Measurements from ENCODE around the gene CHI3L2.
A peak's percentile ranks its signal among the peaks of the same experiment; 100 is the strongest.
"Not testable (repeated sequence)": the region's sequence is repeated elsewhere in the genome, so short reads cannot be mapped to it uniquely, and the experiment has no call there.

Gene CHI3L2

DNA sequence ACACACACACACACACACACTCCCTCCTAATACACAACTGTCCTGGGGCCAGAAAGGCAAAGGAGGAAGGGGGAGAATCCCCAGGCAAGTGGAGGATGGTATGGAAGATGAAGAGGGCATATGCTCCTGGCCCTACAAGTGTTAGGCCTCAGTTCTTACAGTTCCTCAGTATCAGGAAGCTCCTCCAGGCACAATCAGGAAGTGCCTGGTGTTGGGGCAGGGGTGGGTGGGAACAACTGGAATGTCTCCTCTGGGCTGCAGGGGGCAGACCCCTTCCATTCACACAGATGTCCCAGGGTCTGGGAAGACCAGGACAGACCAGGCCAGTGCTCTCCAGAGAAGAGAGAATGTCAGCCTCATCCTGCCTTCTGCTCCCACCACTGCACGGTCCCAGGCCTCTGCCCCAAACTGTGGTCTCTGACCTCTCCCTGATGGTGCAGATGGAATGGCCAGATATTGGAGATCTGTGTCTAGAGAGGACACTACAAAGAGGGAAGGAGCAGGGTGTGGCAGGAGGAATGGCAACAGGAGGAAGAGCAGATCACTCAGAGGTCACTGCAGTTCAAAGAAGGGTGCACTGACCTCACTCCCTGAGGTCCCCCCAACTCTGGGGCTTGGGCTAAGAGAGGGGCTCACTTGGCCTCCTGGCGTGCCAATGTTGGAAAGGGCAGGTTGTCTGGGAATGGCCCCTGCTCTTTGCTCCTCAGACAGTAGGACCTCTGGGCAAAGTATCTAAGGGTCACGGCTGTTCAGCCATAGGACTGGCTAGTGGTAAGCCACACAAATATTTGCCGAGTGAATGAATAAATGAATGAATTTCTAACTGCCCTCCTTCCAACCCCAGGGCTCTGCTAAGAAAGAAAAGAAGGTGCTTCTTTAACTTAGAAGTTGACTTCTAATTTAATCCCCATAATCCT lies 24.5 kb upstream of the CHI3L2 start:
- DNase-seq: no peak

DNA sequence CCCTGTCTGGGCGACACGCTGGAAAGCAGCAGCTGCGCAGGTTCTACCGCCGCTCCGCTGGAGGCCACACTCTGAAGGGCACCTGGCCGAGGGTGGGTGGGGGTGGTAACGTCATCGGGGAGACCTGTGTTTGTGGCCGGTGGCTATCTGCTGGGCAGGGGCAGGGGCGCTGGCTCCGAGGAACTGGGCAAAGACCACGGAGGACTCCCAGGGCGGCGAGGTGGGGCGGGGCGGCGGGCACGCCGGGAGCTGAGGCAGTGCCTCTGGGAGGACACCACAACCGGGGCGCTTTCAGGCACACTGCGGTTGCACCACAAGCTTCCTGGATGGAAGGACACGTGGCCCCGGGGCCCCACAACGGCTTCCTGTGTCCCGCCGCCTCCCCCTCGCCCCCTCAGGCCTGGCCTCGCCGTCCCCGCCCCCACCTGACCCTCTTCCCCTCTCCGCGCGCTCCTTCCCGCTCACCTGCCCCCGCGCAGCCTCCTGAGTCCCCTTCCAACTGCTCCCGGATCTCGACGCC lies 23.8 kb upstream of the CHI3L2 start:
- DNase-seq: peak; percentile 90

- DNase-seq: peak; percentile 84
Observed at GRCh38 chr1:111204201-111204982, 23.1 kb upstream of the CHI3L2 start.

DNA sequence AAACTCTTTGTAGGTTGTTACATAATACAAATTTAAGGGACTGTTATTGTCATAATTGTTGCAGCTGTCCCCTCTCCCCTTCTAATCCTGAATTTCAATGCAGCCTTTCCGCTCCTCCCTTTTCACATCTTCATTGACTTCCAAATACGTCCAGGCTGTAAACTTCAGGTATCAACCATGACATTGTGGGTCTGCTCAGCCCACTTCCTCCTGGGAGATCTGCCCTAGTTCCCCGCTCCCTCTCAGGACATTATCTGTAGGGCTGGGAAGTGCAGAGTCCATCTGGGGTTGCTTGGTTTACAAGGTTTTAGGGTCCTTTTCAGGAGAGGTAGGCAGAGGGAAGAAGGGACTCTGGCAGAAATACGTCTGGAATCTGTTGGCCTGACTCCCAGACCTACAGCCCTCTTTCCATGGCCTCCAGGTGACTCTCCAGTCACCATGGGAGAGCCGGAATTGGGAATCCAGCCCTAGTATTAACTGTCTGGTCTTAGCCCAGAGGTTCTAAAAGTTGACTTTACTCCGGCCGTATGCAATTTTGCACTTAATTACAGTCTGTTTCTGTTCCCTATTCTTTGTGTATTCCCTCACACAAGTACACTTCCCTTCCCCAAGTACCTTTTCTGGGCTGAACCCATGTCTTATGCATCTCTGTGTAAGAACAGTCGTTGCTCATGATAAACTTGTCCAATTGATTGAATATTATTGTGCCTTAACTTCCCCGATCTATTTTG lies 22.4 kb upstream of the CHI3L2 start:
- no peak for DNase-seq

GRCh38 chr1:111205714-111206050 lies 21.8 kb upstream of the CHI3L2 start:
- no peak for DNase-seq

GRCh38 chr1:111208921-111209320 lies 18.6 kb upstream of the CHI3L2 start:
- DNase-seq: no peak

DNA sequence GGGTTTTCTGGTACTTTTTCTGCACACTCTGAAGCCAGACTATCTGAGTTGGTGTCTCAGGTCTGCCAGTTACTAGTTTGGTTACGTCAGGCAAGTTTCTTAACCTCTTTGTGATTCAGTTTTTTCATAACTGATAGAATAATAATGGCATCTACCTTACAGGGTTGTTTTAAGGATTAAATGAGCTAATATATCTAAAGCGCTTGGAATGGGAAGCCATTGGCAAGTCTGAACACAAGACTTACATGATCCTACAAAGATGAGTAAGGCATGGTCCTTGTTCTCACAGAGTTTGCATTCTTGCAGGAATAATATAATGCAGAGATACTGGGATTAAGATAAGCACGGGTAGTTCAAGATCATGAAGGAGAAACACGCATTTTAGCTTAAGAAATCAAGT lies 17.9 kb upstream of the CHI3L2 start:
- no peak for DNase-seq

- DNase-seq: no peak
Observed at GRCh38 chr1:111211921-111212320, 15.6 kb upstream of the CHI3L2 start.

DNA sequence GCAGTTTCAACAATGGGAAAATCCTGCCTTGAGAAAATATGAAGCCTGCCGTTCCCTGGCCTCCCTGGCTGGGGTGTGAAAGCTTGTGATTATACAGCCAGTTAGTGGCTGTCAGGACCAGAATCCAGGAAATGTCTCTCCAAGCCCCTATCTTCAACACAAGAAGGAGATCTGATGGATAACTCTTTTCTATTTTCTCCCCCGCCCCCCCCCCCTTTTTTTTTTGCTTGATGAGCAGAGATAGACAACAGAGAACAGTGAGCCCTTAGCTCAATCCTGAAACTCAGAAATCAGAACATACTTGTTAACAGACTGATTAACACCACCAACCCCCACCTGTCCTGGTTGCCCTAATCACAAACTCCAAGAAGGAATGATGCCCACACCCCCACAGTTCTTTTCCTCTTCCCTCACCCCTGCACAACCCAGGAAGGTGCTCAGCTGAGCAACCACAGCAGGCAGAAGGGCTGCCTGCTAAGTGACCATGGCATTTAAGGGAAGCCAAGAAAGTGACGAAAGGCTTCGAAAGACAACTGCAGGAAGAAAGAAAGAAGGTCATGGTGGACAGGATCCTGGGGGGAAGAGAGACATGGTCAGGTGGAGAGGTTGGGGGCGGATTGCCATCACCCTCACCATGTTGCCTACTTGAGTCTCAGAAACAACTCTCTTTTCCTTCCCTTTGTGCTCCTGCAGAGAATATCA lies 14.7 kb upstream of the CHI3L2 start:
- no peak for DNase-seq

DNA sequence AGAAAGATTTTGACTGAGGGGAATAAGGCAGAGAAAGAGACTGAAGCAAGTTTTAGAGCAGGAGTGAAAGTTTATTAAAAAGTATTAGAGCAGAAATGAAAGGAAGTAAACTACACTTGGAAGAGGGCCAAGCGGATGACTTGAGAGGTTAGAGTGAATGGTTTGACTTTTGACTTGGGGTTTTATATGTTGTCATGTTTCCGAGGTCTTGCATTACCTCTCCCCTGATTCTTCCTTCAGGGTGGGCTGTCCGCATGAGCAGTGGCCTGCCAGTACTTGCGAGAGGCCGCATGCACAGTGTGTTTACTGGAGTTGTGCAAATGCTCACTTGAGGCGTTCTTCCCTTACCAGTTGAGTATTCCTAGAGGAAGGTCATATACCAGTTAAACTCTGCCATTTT lies 14.1 kb upstream of the CHI3L2 start:
- peak; percentile 69 for DNase-seq

DNA sequence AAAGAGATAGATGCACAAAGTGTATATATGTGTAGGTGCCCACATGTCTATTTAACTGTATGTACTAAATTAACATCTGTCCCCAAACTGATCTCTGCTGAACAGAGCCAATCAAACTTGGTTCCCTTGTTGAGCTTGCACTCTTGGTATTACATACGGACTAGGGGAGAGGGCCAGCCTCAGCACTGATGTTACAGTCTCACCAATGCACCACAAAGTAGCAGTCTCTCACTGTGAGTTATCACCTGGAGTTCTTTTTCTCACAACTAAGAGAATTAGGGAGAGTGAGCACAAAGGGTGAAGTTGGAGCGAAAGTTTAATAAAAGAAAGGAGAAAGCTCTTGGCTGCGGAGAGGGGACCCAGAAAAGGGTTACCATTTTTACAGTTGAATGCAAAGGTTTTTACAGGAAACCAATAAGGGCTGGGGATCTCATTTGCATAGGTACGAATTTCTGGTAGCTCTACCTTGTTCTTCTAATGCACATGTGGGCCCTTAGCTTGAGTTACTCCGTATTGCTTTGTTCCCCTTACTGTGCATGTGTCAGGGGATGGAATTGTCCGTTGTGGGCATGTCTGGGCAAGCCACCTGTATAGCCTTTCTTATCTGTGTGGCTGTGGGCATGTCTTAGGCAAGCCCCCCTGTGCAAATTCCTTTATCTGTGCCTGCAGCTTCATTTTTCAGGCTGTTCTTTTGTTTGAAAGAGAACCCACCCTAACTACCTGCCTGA lies 13.3 kb upstream of the CHI3L2 start:
- no peak for DNase-seq

GRCh38 chr1:111214884-111215283 lies 12.6 kb upstream of the CHI3L2 start:
- DNase-seq: peak; percentile 53

- DNase-seq: not testable (repeated sequence)
Observed at GRCh38 chr1:111215285-111215684, 12.2 kb upstream of the CHI3L2 start.

DNA sequence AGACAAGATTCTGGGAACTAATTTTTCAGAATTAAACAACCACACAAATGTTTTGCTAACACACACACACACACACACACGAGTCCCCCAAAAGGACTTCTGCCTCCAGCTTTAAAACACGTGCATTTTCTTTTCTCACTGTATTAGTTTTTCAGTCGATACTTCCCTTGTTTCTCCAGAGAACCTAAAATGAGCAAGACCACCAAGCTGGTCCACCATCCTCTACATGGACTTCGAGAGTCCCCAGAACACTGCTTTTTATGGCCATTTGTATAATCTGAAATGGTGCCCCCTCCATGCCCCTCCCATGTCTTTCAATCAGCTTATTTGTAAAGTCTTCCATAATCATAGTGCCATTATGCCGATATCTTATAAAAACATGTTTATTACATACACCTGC lies 10.8 kb upstream of the CHI3L2 start:
- DNase-seq: no peak

DNA sequence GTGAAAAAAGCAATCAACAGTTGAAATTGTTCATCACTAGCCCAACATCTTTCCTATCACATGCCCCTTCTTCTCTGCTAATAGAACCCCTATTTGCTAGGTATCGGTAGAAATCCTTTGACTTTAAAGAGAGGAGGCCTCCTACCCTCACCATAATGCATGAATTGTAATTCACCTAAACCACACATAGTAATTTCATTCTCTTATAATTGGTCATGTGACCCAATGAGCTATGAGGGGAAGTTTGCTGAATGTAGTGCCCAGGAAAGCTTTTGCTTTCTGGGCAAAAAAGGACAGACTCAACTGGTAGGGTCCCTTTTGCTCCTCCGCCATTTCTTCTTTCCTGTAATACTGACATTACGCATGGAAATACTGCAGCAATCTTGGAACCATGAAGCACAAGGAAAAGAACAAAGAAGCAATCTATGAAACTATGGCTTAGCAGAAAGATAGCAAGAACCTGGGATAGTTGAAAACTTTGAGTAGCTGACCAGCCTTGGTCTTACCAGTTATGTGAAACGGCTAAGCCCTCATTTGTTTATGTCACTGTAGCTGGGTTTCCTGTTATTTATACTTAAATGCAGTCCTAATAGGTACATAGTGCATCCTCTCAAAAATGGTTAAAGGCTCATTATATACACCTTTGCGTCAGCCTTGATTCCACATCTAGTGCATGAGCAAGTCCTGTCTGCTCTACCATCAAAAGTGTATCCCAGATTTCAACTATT lies 10.2 kb upstream of the CHI3L2 start:
- no peak for DNase-seq

DNA sequence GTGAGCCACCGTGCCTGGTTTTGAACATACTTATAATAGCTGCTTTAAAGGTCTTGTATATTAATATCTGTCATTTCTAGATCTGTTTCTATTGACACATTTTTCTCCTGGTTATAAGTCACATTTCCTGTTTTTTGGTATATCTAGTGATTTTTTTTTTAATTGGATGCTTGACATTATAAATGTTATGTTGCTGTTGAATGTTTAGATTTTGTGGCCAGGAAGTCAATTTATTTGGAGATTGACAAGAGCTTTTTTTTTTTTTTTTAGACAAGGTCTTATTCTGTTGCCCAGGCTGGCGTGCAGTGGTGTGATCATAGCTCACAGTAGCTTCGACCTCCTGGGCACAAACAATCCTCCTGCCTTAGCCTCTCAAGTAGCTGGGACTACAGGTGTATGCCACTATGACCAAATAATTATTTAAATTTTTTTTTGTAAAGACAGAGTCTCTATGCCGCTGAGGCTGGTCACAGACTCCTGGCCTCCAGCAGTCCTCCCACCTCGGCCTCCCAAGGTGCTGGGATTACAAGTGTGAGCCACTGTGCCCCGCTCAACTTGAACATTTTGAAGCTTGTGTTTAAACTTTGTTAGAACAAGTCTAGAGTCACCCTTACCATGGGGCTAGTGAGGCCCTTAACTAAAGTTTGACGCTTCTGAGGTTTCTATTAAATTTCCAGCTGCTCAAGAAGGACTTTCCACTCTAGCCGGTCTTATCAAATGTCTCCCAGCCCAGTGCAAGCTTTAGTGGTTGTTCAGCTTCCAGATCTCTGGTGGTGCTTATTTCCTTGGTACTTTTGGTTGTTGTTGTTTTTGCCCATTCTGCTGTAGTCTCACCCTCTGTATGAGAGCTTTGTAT lies 8.6 kb upstream of the CHI3L2 start:
- peak; percentile 45 for DNase-seq

- peak; percentile 58 for DNase-seq
Observed at GRCh38 chr1:111219557-111220286, 7.8 kb upstream of the CHI3L2 start.

GRCh38 chr1:111220302-111220890 lies 7.1 kb upstream of the CHI3L2 start:
- no peak for DNase-seq

DNA sequence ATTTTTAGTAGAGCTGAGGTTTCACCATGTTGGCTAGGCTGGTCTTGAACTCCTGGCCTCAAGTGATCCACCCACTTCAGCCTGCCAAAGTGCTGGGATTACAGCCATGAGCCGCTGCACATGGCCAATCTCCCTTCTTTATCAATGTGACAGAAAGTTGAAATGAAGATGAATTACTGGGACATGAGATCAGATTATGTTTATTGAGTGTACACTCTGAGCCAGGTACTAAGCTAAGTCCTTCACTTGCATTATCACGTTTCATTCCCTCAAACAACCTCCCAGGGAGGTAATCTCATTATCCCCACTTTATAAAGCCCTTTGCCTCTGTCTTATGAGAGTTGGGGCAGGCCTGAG lies 6.3 kb upstream of the CHI3L2 start:
- DNase-seq: no peak
